GM21447 (cell line): ENCODE results near the gene YJEFN3.

ENCODE experiments used
- ATAC-seq: cut with Tn5 transposase; IDR thresholded peaks from one replicate; pipeline ENCODE4 v1.9.1; 2021; ENCODE audit not compliant: unreplicated experiment

The YJEFN3 gene, protein sequence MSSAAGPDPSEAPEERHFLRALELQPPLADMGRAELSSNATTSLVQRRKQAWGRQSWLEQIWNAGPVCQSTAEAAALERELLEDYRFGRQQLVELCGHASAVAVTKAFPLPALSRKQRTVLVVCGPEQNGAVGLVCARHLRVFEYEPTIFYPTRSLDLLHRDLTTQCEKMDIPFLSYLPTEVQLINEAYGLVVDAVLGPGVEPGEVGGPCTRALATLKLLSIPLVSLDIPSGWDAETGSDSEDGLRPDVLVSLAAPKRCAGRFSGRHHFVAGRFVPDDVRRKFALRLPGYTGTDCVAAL

DNA sequence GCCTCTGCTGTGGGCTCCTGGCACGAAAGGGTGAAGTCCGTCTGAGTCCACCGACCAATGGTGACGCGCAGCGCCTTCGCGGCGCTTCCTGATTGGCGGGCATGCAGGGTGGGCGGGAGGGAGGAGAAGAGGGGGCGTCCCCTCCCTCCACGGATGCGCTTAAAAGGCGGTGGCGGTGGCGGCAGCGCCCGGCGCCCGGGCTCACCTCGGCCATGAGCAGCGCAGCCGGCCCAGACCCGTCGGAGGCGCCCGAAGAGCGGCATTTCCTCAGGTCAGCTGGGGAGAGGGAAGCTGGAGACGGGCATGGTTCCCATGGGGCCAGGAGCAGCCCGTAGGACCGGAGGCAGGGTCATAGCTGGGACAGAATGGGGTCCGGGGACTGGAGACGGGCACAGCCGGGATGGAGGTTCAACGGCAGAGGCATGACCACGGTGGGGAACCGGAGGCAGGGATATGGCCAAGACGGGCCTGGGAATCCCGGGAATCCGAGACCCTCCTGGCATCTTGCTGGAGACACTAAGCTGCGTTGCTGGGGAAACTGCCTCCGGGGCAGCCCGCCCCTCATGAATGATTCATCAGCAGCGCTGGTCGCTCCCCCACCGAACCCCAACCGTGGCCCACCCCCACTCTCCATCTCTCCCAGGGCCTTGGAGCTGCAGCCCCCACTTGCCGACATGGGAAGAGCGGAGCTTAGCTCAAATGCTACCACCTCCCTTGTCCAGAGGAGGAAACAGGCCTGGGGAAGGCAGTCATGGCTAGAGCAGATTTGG, at the start of gene YJEFN3:
Gene YJEFN3 (plus strand): TSS at position 191 of the 770 bp plus-strand sequence. CDS start 22 bp downstream, at position 213.
- ATAC-seq = no peak

DNA sequence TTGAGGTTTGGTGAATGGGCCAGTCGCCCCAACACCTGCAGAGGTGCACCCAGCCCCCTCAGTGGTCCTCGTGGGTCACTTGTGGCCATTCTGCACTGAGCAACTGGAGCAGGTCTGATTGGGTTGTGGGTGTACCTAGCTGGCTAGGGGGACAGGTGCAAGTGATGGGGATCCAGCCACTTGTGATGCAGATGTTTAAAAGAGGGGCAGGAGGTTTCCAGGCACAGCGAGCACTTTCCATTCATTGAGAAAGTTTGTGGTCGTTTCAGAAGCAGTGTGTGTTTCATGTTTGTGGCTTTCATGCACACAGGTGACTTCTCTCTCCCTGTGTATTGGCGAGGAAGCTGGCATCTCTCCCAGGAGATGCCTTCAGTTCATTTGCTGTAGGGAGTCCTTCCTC, 48.0 kb upstream of the YJEFN3 start:
- no peak for ATAC-seq

DNA sequence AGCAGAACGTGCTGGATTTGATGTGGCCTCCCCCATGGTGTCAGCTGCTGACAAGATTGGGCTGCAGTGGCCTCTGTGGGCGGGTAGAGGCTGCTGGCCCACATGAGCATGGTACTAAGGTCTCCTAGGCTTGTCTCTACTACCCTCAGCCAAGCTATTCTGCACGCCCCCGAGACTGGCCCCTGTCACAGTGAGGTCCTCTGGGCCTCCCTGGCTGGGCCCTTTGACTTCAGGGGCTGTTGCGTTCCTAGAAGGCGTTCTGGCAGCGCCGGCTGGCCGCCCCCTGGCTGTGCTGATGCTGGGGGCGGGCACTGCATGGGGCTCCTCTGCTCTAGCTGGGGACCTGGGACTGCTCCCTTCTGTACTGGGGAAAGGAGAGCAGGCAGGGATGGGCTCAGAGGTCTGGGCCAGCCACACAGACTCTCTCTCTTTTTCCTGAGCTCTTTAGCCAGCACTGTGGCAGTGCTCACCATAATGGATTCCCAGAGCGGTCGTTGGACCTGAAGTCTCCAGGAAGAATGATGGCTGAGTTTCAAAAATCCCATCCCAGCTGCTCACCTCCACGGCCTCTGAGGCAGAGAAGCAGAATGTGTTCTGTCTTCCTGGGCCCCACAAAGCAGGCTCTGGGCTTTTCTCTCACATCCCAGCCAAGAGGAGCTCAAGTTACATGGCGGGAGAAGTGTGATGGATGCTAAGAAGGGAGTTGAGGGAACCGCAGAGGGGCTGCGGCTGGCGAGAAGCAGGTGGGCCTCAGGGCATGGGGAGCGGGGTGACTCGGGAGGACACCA, 45.7 kb upstream of the YJEFN3 start:
- ATAC-seq = no peak

DNA sequence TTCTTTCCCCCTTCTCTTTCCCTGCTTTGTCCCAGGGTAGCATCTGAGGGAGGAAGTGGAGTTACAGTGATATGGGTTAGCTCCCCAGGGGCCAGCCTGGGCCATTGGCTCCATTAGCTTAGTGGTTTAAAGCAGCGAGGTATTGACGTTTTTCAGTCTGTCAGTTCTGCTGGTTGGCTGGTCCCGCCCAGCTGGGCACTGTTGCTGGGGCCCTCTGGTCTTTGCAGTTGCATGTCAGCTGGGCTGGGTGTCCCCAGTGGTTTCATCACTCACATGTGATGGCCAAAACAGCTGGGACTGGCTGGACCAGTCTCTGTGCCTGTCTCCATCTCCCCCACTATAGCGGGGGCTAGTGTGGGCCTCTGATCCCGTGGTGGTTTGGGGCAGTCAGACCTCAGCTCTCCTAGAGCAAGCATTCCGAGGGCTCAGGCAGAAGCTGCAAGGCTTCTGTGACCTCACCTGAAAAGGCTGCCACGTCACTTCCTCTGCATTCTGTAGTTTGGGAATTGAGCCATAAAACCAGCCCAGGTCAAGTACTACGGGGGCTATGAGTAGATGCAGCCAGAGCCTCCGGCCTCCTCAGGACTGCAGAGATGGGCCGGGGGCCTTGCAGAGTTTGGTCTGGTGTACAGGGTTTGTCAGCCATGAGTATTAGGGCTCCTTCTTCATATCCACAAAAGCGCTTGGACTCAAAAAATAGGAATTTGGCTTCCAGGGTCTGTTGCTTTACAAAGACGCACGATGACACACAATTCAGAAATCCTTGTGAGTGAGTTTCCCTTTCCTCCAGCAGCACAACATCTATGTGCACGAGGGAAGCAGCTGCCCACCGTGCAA, 43.3 kb upstream of the YJEFN3 start:
- ATAC-seq = no peak

DNA sequence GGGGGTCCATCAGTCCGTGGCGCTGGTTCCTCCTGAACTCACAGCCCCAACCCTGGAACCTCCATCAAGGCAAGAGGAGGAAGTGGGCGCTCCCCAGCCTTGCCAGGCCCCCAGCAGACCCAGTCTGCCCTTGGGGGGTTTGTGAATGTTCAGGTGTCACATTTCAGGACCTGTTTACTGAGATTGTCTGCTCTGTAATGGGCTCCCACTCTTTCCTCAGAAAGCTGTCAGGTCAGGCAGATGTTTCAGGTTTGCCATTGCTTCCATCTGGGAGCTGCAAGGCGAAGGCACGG, 42.8 kb upstream of the YJEFN3 start:
- ATAC-seq = no peak

DNA sequence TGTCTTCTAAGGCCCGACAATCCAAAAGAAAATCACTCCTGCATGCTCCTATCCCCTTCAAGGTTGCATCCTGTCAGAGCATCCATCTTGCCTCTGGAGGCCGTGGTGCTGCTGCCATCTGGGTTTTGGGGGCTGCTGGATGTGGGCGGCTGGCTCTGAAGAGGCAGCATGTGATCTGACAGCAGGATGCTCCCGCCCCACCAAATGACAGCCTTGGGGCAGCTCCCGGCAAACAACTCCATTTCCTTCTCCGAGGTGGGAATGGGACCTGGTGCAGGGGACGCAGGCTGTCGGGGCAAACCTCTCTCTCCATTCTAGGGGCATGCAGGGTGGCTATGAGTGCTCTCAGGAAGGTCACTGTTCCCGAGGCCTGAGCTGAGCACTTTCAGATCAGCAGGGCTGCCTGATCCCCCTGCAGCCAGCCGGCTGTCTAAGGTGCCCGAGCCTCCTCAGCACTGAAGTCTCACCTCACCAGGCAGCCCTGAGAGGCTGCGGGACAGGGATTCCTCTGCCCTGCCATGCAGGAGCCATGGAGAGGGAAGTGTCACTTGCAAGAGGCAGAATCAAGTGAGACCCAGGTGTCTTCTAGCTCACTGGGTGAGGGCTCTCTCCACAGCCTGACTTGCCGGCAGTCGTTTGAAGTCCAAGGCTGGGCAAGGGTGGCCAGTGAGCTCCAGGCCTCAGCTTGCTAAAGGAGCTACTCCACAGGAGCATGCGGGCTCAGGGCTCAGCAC, 42.2 kb upstream of the YJEFN3 start:
- ATAC-seq = no peak

DNA sequence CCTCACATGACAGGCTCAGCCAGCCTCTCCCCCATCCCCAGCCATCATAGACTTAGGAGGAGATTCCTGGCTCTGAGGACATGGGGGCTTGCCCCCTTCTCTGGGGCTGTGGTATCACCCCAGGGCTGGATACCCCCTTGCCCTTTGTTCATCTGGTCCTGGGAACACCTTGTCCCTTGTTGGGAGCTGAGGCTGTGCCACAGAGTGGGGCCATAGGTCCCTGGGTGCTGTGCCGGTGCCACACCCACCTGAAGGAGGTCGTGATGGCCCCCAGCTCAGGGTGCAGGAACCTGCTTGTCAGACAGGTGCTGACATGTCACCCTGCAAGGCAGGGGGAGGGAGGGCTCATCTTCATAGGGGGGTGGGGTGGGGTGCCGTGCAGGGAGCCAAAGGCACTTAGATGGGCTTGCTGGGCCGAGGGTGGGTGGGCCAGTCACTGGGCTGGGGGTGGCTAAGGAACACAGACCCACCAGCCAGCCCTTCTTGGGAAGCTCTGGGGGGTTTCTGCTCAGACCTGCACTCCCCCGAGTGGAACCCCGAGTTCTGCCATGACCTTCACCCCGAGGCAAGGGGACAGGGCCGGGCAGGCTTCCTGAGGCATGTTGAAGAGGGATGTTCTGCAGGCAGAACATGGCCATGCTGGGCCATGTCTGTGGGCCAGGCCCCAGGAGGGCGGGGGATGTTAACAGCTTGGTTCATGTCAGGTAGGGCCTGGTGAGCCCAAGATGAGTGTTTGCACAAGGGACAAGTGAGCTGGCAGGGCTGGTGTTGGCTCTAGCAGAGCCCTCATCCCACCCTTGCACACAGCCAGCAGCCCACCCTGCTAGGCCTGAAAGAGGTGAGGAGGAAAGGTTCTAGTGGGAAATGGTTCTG, 41.4 kb upstream of the YJEFN3 start:
- no peak for ATAC-seq

DNA sequence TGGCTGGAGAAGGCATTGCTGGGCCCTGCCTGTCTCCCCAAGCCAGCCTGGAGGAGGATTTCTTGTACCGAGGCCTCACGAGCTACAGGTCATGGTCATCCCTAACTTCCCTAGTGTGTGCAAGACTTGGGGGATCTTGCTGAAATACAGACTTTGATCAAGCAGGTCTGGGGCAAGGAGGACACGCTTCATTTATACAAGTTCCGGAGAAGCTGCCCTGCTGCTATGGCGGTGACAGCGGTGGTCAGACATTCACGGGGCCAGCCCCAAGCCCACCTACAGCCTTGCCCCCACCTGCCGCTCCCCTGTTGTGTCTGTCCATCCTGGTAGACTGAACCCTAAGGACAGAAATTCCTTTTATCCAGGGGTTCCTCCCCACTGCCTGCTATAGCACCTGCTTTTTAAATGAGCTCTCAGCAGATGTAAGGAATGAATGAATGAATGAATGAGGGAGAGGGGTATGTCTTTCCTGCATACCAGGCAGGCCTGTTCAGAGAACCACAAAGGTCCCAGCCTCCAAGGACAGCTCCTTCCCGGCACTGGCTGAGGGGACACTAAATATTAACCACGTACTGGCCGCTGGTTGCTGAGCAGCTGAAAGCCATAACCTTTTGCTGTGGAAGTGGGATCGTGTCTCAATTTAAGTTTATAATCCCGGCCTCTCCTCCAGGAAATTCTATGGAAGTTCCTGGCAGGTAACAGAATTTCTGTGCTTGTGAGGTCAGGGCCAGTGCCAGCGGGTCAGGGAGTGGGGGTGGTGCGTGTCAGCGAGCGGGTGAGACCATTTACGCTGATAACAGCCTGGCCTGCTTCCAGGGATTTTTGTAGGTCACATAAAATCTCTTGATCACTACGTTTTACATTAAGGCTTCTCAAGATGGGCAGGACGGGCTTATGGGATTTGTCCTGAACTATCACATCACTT, 40.5 kb upstream of the YJEFN3 start:
- ATAC-seq = no peak

DNA sequence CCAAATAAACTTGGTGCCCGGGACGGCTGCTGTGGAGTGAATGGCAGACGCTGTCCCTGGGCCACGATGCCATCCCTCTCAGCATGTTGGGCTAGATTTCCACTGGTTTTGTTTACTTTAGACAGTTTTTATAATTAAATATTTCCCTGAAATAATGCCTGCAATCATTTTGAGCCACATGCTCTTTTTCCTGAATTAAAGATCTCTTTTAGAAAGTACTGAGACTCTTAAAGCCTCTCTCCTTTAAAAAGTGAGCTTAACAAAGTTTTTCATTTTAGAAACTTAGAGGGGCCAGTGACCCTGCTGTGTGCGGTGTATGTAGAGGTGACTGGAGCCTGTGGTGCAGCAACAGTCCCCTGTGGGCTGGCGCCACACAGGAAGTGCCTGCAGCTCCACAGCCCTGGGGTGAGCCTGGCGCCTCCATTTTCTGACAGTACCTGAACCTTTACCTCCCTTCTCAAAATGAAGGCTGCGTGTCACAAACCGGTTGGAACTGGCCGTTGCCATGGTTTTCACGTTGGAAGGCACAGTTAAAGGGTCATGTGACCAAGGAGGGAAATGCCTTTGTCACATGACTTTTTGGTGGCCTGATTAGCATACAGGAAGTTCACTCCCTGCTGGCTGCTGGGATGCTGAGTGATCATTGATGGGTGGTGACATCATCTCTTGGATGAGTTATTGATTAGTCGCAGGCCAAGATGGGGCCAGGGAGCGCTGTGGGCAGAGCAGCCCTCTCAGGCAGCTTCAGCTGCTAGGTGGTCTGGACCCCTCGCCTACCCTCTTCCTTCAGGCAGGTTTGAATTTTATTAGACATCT, 39.6 kb upstream of the YJEFN3 start:
- peak; percentile 46 for ATAC-seq

DNA sequence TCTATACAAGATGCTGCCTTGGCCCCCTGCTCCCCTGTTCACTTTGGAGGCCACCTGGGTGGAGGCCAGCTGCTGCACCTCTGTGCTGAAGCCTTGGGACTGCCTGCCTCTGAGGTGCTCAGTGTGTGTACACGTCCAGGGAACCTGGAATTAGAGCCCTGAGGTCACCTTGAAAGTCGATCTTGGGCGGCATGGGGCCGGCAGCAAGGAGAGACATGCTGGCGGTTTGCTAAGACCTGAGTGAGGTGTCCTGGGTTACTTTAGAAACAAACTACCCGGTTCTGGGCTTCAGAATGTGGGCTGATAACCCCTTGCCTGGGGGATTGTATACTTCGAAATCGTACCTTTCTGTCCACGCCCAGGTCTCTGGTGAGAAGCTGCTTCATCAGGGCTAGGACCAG, 38.9 kb upstream of the YJEFN3 start:
- no peak for ATAC-seq

DNA sequence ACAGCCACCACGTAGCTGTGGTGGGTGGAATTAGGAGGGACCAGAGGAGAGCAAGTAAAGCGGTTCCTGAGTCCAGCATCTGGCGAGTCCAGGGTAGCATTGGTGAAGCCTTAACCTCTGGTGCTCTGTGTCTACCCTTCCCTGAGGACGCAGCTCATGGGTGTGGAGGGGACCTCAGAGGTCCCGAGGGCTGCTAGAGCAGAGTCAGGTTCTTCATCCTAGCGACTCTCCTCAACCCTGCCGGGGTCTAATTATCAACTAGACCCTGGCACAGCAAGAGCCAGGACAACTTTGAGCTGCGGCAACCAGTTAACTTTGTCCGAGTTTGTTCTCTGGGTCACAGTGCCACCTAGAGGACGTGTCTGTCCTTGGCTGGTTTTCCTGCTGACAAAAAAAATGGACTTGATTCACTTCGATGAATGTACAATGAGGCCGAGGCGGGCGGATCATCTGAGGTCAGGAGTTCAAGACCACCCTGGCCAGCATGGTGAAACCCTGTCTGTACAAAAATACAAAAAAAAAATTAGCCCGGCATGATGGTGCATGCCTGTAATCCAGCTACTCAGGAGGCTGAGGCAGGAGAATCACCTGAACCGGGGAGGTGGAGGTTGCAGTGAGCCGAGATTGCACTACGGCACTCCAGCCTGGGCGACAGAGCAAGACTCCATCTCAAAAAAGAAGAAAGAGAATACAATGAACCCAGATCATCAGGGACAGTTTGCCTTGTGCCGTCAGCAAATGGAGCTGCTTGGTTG, 38.3 kb upstream of the YJEFN3 start:
- ATAC-seq = peak; percentile 46

DNA sequence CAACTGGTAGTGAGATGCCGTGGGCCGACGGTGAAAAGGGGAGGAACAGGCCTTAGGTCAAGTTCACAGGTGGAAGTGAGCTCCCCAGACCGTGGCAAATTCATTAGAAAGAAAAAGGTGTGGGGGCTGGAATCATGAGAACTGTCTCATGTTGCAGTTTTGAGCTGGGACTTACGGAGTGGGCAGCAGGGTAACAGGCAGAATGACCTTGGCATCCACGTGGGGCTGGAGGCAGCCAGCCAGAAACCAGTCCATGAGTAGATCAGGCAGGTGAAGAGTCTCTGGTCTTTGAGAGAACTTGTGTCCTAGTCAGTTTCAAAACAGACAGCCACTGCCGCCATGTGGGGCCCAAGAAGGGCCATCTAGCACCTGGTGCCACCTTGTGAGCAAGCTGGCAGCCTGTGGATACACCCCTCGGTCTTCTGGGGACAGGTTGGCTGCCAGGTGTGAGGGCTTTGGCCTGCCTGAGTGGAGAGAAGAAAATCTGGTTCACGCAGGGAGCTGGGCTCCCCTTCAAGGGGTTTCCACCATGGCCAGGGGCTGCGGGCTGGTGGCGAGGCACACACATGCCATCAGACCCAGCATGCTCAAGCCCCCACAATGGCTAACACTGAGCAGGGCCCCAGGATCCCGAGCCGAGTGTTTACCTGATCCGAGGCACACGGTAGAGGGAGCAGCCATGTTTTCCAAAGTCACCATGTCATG, 37.2 kb upstream of the YJEFN3 start:
- no peak for ATAC-seq

DNA sequence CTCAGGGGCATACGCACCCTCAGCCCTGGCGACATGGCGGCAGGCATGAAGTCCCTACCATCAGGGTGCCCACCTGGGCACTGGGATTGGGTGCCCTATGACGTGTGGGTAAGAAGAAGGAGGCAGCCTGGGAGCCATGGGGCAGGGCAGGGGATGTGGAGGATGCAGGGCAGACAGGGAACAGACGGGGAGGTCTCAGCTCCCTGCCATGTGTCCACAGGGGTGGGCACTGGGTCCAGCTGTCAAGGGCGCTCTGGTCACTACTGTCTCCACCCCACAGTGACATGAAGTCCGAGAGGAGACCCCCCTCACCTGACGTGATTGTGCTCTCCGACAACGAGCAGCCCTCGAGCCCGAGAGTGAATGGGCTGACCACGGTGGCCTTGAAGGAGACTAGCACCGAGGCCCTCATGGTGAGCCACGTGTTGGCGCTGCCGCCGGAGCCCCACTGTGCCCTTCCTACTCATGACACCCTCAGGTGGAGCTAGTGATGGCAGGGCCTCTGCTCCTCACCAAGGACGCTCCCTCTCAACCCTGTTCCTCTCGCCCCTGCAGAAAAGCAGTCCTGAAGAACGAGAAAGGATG, 36.6 kb upstream of the YJEFN3 start:
- no peak for ATAC-seq

DNA sequence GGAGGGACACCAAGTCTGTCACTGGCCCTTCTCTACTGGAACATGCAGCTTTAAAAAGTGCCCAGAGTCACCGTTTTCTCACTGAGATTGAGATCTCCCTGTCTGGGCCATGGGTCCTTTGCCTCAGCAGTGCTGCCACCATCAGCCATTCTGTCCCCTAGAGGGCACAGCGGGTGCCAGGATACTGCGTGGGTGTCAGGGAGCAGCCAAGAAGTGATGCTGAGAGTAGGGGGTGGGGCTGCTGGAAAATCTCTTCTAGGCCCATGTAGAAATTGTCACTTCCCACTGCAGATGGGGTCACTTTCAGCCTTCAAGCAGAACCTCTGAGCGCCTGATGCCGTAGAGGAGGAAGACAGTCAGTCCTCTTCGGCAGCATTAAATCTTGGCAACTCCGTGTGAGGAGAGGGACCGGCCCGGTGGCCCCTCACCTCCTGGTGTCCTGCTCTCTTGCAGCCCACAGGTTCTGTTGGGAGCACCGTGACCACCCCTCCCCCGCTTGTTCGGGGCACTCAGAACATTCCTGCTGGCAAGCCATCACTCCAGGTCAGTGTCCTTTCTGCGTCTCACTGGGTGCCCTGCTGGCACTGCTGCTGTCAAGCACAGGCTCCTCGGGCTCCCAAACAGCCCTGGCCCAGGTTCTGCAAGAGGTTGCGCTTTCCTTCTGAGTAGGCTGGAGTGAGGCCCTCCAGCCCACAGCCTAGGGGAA, 34.7 kb upstream of the YJEFN3 start:
- ATAC-seq = no peak
